HG03469 (cell line): ENCODE data around the gene IPO9.

ENCODE experiments used
- ATAC-seq: cut with Tn5 transposase; IDR thresholded peaks from one replicate; pipeline ENCODE4 v1.9.1; 2021; ENCODE audit warnings: mild to moderate bottlenecking, moderate library complexity, moderate number of reproducible peaks; ENCODE audit not compliant: unreplicated experiment

Gene IPO9

GRCh38 chr1:201828820-201829774 lies at the start of gene IPO9:
IPO9 (plus strand) TSS chr1:201829157; CDS start chr1:201829210, 53 bp downstream.
- ATAC-seq: peak; percentile 77

DNA sequence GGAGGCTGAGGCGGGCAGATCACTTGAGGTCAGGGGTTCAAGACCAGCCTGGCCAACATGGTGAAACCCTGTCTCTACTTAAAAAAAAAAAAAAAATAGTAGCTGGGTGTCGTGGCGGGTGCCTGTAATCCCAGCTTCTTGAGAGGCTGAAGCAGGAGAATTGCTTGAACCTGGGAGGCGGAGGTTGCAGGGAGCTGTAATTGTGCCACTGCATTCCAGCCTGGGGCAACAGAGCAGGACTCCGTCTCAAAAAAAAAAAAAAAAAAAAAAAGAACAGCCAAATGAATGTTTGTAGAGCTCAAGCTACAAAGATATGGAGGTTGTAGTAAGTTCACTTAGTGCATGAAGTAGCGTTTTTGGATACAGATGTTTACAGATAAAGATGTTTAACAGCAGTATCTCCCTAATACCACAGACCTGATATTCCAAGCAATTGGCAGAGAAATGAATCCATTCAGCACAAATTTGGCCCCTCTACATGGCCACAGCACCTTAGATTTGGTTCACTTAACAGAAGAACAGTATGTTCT lies 49.5 kb upstream of the IPO9 start:
- ATAC-seq: no peak

DNA sequence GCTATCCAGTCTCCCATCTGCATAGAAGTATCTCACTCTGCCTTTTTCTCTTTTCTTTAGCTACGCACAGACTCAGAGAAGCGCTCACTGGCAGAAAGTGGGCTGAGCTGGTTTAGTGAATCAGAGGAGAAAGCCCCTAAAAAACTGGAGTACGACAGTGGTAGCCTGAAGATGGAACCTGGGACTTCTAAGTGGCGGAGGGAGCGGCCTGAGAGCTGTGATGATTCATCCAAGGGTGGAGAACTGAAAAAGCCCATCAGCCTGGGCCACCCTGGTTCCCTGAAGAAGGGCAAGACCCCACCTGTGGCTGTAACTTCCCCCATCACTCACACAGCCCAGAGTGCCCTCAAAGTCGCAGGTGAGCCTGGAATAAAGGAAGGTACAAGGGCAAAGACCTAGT lies 48.0 kb upstream of the IPO9 start:
- ATAC-seq: no peak

- ATAC-seq: no peak
Observed at GRCh38 chr1:201781437-201781836, 47.5 kb upstream of the IPO9 start.

GRCh38 chr1:201782353-201782752 lies 46.6 kb upstream of the IPO9 start:
- no peak for ATAC-seq

DNA sequence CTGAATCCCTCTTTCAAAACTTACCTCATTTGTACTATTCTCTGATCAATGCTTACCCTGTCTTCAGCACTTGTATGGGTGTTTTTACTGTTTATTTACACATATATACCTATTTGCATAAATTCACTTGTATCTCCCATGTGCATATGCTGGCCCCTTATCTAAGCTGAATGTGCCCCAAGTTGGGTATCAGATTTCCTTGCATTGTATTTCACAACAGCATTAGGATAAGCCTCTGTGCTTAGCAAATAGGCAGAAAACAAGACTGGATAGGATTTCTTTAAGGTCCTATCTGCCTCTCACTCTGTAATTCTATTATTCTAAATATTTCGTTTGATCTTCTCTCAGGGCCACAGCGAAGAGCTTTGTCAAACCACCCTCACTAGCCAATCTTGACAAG lies 45.9 kb upstream of the IPO9 start:
- no peak for ATAC-seq

DNA sequence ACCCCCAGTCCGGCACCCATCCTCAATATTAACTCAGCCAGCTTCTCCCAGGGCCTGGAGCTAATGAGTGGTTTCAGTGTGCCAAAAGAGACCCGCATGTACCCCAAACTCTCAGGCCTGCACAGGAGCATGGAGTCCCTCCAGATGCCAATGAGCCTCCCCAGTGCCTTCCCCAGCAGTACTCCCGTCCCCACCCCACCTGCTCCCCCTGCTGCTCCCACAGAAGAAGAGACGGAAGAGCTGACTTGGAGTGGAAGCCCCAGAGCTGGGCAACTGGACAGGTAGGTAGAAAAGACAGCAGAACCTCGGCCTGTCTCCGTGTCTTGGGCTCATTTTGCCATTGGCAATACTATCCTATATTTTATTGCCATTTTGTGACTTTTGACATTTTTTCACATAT lies 45.4 kb upstream of the IPO9 start:
- no peak for ATAC-seq

- ATAC-seq: no peak
Observed at GRCh38 chr1:201785291-201785690, 43.7 kb upstream of the IPO9 start.

DNA sequence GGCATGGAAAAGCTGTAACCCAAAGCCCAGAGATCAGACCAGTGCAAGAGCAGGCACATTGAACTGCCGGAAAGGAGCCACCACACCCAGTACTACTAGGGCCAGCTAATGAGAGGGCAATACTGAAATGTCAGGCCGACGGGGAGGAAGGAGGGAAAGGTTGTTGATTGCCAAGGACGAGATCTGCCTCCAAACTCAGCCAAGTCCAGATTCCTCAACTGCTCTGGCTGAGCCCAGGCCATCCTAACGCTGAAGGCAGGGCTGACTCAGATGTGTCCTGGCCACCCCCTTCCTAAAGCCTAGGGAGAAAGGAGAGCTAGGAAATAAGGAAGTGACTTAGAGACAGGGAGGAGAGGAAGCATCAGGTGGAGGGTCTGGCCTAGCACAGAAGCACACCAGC lies 42.1 kb upstream of the IPO9 start:
- ATAC-seq: no peak

DNA sequence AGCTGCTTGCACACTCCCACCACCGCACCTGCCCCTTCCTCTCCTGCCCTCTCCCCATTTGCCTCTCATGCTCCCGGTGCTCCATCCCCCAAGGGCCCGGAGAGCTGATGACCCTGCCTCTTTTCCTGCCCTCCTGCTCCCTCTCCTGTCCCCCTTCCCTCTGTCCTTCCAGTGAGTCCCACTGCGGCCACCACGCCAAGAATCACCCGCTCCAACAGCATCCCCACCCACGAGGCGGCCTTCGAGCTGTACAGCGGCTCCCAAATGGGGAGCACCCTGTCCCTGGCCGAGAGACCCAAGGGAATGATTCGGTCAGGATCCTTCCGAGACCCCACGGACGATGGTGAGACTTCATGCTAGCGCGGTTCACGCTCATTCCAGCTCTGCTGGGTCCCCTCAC lies 40.7 kb upstream of the IPO9 start:
- ATAC-seq: no peak

DNA sequence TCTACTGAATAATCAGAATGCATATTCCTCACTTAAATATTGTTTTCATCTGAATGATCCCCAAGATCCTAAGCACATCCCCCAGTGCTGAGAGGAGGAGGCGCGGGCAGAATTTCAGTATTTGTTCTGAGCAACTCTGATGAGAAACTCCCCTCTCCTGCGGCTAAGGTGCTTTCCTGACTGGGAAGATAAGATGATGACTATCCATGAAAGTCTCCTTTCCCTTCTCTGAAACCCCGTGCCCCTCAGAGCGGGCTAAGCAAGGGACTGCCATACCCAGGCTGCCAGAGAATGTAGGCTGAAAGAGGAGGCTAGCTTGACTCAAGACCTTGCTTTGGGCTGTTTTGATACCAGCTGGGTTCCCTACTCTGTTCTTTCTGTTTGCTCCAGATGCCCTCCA lies 39.7 kb upstream of the IPO9 start:
- no peak for ATAC-seq

DNA sequence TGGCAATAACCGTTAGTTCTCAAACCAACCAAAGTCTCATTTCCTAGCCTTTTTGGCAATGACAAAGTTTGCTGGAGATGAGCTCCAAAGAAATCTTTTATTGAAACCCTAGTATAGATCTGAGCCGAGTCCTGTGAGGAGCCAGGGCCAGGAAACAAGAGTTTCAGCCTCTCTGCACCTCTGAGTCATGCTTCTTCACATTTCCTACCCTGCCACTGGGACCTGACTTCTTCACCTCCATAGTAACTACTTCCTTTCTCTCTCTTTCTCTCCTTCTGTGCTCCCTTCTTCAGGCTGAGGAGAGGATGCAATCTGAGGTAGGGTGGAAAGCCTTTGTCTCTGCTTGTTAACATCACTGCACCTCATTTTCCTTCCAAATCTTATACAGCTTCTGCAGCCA lies 38.7 kb upstream of the IPO9 start:
- no peak for ATAC-seq

DNA sequence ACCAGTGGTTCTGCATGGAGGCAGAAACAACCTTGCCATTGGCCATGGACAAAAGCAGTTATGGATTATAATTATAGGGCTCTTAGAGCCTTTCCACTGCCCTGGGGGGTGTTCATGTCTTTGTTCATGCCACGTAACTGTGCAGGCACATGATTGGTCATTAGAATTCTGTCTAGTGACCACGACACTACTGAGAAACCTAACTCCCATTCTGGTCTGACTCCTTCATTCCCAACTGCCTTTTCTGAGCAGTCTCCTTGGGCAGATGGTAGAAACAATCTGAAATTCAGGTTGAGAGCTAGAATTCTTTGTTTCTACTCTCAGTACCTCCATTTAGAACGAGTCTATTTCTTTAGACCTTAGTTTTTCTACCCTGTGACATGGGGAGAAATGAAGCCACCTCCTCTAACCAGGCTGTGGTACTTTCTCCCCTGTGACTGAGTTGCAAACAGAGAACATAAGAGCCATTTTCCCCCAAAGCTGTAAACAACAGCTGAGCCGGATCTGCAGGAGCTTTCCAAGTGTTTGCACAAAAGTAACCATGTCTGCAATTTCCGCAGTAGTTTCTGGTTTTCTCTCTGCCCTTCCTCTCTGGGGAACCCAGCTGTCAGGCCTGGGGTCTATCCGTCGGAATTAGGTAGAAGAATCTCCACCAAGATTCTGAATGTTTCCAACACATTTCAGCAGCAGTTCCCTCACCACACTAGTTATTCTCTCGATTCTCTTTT lies 37.7 kb upstream of the IPO9 start:
- ATAC-seq: no peak

DNA sequence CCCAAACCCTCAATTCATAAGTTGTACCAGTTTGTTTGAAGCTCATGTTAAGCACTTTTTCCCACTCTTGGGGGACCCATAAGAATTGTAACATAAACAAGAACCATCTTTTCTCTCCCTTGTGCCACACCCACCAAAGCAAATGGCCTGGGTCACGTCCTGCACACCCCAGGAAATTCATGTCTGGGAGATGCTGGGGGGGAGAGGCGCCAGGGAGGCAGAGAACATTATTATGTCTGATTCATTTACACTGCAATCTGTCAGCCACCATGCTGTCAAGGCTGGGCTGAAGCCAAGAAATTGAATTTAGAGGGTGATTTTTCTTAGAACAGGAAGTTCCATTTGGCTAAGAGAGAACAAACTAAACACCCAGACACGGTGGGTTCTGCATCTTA lies 37.2 kb upstream of the IPO9 start:
- ATAC-seq: no peak

DNA sequence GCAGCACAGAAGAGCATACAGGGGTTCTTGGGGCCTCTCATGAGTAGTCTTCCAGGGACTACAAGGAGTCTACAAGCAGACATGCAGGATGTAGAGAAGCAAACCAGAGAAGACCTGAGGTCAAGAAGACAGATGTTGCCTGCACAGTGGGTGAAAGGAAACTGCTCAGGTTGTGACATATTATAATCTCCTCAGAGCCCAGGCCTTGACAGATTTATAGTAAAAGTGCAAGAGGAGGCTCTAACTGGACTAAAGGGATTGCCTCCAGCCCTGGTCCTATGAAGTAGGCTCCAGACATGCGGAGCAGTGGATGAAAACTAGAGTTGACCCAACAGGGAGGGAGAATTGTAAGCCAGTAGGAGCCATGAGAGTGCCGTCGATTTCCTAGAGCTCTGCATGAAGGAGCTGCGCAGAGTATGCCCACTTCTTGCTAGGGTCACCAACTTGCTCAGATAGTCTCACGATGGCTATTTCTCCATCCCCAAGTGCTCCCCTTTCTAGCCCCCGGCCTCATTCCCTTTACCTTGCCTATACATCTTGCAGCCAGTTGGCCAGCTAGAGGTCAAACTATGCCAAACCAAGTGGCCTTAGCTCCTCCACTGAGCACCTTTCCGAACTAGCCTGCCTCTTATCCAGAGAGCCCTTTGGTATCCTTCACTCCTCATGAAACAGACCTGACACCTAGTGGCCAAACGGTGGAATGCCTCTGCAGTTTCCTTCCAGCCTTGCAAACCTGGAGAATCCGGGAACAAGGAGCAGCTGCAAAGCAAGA lies 36.2 kb upstream of the IPO9 start:
- no peak for ATAC-seq

DNA sequence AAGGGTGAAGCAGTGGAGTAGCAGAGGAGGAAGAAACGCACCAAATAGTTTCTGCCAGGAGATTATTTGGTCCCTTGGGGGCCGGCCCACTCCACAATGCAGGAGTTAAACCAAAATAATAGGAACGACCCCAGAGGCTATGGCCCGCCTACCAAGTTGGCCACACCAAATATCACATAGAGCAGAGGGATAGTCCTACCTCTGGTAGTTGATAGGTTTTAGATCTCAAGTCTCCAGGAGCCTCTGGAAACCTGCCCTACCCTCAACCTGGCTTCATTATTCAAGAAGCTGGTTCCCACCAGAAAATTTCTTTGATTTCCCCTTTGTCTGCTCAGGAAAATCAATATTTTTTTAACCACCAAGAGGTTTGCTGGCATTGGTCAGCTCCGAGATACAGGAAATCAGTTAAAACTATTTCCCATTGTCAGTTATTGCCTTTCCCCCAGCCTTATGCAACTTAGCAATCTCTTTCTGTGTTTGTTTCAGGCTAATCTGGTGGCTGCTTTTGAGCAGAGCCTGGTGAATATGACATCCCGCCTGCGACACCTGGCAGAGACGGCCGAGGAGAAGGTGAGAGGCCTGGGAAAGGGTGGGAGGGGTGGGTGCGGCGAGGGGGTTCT lies 35.5 kb upstream of the IPO9 start:
- no peak for ATAC-seq

GRCh38 chr1:201795066-201795465 lies 33.9 kb upstream of the IPO9 start:
- ATAC-seq: no peak

DNA sequence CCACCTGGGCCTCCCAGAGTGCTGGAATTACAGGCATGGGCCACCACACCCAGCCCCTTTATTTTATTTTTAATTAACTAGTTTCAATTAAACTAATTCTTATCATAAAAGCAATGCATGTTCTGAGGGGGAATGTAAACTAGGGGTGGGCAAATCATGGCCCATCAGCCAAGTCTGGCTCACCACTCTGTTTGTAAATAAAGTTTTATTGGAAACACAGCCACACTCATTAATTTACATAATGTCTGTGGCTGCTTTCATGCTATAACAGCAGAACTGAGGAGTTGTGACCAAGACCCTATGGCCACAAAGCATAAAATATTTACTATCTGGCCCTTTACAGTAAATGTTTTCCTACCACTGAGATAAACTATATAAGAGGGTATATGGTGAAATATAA lies 28.7 kb upstream of the IPO9 start:
- no peak for ATAC-seq

- no peak for ATAC-seq
Observed at GRCh38 chr1:201806801-201807200, 22.2 kb upstream of the IPO9 start.

DNA sequence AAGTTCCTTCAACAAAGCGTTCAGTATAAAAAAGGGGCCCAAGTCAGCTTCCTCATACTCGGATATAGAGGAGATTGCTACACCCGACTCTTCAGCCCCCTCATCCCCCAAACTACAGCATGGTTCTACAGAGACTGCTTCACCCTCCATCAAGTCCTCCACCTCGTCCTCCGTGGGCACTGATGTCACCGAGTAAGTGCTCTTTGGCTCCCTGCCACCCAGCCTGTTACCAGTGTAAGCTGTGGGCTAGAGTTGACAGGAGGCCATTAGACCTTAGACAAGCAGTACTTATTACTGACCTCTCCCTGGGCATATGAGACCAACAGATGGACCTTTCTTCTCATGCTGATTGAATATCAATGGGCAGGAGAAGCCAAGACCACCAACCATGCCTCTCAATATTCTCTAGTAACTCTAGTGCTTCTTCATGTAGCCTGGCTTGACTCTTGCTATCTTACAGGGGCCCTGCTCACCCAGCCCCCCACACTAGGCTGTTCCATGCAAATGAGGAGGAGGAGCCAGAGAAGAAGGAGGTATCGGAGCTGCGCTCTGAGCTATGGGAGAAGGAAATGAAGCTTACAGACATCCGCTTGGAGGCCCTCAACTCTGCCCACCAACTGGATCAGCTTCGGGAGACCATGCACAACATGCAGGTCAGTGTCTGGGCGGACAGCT lies 20.9 kb upstream of the IPO9 start:
- no peak for ATAC-seq
